B cell (primary cell): ENCODE data around the gene CNTN2. TPM values are rescaled to one million over a fixed set of nuclear protein-coding genes. Genes with fewer than 3 reads are reported as not detected.

Experiments
- ATAC-seq: fragments of 200-7000 bp; cut with Tn5 transposase; one replicate; pipeline ENCODE4 v1.10.0; 2021; ENCODE audit warnings: low read depth, mild to moderate bottlenecking, moderate number of reproducible peaks, moderate library complexity
- CTCF ChIA-PET: fragments of 350-600 bp; sonication (Branson Sonifier 250); formaldehyde crosslinking; loops from one replicate; lab custom pipeline; 2021; ENCODE audit warnings: antibody characterized with exemption, inconsistent platforms; lab: Charles Lee
- POLR2A ChIA-PET: fragments of 350-600 bp; sonication (Branson Sonifier 250); formaldehyde crosslinking; loops from one replicate; lab custom pipeline; 2021; ENCODE audit warnings: antibody characterized with exemption; lab: Charles Lee
- DNase-seq: peaks from one replicate; pipeline ENCODE4 v3.0.0; 2013
- H2AFZ ChIP-seq: 2 replicates; pipeline ENCODE4 v1.6.1; 2012; ENCODE audit warnings: mild to moderate bottlenecking, low read depth, low read length; ENCODE audit not compliant: insufficient read depth, poor library complexity, severe bottlenecking
- H3K27ac ChIP-seq, 2 donors: 1 replicate in 1 of 2; 2 replicates in 1 of 2; pipeline ENCODE4 v1.5.1; 2012 to 2013; ENCODE audit warnings: low read length in 2 of 2, mild to moderate bottlenecking in 2 of 2, moderate library complexity in 1 of 2
- H3K27me3 ChIP-seq, 4 experiments: fragments of 200-600 bp in 1 of 4; sonication (generic) in 1 of 4; replicated peaks in 1 of 4; 1 replicate in 2 of 4; 2 replicates in 2 of 4; pipeline versions ENCODE4 v1.6.1 to v1.7.0; 2013 to 2016; ENCODE audit warnings: low read length in 3 of 4, mild to moderate bottlenecking in 2 of 4, mixed read lengths in 1 of 4, moderate library complexity in 1 of 4; ENCODE audit not compliant: insufficient read depth in 4 of 4, control insufficient read depth in 3 of 4; ENCODE audit errors: control extremely low read depth in 1 of 4
- H3K36me3 ChIP-seq, 2 experiments: replicated peaks in 1 of 2; 1 replicate in 1 of 2; 2 replicates in 1 of 2; pipeline versions ENCODE4 v1.6.1 to v1.7.1; 2013; ENCODE audit warnings: low read length in 1 of 2; ENCODE audit not compliant: insufficient read depth in 2 of 2, control insufficient read depth in 1 of 2; ENCODE audit errors: control extremely low read depth in 1 of 2, extremely low read depth in 1 of 2
- H3K4me1 ChIP-seq, 2 donors: fragments of 200-600 bp in 1 of 2; sonication (generic) in 1 of 2; 1 replicate in 1 of 2; 2 replicates in 1 of 2; pipeline versions ENCODE4 v1.5.1 to v1.6.1; 2013 to 2017; ENCODE audit warnings: low read length in 2 of 2; ENCODE audit not compliant: control insufficient read depth in 2 of 2, insufficient read depth in 2 of 2
- H3K4me2 ChIP-seq: replicated peaks from 2 replicates; pipeline ENCODE3; 2012; ENCODE audit warnings: mild to moderate bottlenecking, low read depth, low read length; ENCODE audit not compliant: poor library complexity, severe bottlenecking
- H3K4me3 ChIP-seq, 5 experiments: fragments of 200-600 bp in 1 of 5; sonication (generic) in 1 of 5; 1 replicate in 3 of 5; 2 replicates in 2 of 5; pipeline versions ENCODE4 v1.5.1 to v1.7.0; 2011 to 2016; ENCODE audit warnings: low read length in 4 of 5, mild to moderate bottlenecking in 4 of 5, low read depth in 2 of 5, control low read depth in 1 of 5, moderate library complexity in 1 of 5; ENCODE audit not compliant: insufficient read depth in 1 of 5; ENCODE audit errors: control extremely low read depth in 1 of 5, extremely low read depth in 1 of 5
- H3K79me2 ChIP-seq: fragments of 200-600 bp; sonication (generic); one replicate; pipeline ENCODE4 v1.6.0; 2016; ENCODE audit warnings: low read length; ENCODE audit not compliant: control insufficient read depth, insufficient read depth
- H3K9ac ChIP-seq: fragments of 200-600 bp; sonication (generic); 2 replicates; pipeline ENCODE4 v1.6.1; 2017; ENCODE audit warnings: mild to moderate bottlenecking, low read length, moderate library complexity
- H3K9me3 ChIP-seq, 3 donors: one replicate each; pipeline versions ENCODE4 v1.6.1 to v1.7.1; 2013; ENCODE audit warnings: low read length in 2 of 3; ENCODE audit not compliant: control insufficient read depth in 2 of 3, insufficient read depth in 1 of 3; ENCODE audit errors: control extremely low read depth in 1 of 3
- H4K20me1 ChIP-seq: 2 replicates; pipeline ENCODE4 v1.6.0; 2012; ENCODE audit warnings: mild to moderate bottlenecking, low read length; ENCODE audit not compliant: insufficient read depth, control insufficient read depth, poor library complexity, severe bottlenecking
- H3K27ac Mint-ChIP-seq: one replicate; pipeline ENCODE4 v1.8.0; 2021; ENCODE audit warnings: mixed read lengths
- H3K27me3 Mint-ChIP-seq: one replicate; pipeline ENCODE4 v1.8.0; 2021; ENCODE audit warnings: mixed read lengths
- H3K4me1 Mint-ChIP-seq: one replicate; pipeline ENCODE4 v1.8.0; 2021; ENCODE audit warnings: mixed read lengths
- H3K4me3 Mint-ChIP-seq: one replicate; pipeline ENCODE4 v1.8.0; 2021; ENCODE audit warnings: mixed read lengths
- H3K9me3 Mint-ChIP-seq: one replicate; pipeline ENCODE4 v1.8.0; 2022; ENCODE audit warnings: mixed read lengths; ENCODE audit not compliant: insufficient read depth
- CTCF ChIP-seq: fragments of 200-600 bp; IDR thresholded peaks from one replicate; pipeline ENCODE4 v1.8.0; 2022; ENCODE audit warnings: antibody characterized with exemption, mild to moderate bottlenecking
- EZH2 ChIP-seq: IDR thresholded peaks from 2 replicates; pipeline ENCODE4 v1.6.1; 2012; ENCODE audit warnings: borderline replicate concordance, low read depth, mild to moderate bottlenecking, moderate library complexity, low read length; ENCODE audit not compliant: insufficient read depth, poor library complexity, severe bottlenecking
- WGBS: methylation state at CpG from one replicate; pipeline ENCODE4 v1.1.5; 2013; ENCODE audit warnings: missing lambda C conversion rate; ENCODE audit not compliant: insufficient coverage; 5-methylcytosine and 5-hydroxymethylcytosine counted together
- intact Hi-C: fragments of 100-400 bp; cut with micrococcal nuclease; formaldehyde crosslinking; loops from one replicate; pipeline ENCODE4 v1.10.0; 2022
- polyA plus RNA-seq: library from polyadenylated mRNA; depleted of rRNA; stranded (reverse); fragments of >200 nt; gene quantifications from 2 replicates; pipeline ENCODE4 v1.2.3, GENCODE V29; 2012
- total RNA-seq, 2 donors: library from RNA; stranded (reverse); fragments of 120-200 nt in 1 of 2; gene quantifications; 1 replicate in 1 of 2; 2 replicates in 1 of 2; pipeline versions ENCODE4 v1.2.3 to v1.2.4, GENCODE V29; 2013 to 2022

Gene CNTN2
- total and polyA plus RNA-seq, 2 donors (not counting 1 experiment from before 2014, with no cell fraction given), result not detected

- H3K27ac ChIP-seq, result no peak overlapping the region
- H4K20me1 ChIP-seq, result no peaks in the 10 kb centered on the region
- ChIA-PET POLR2A (no interaction called here), CTCF (interaction anchor here (2.8 kb wide), 1 partner anchor 64 kb away, joined by 6 read pairs; no protein-coding TSS in a partner anchor)
- no peak overlapping the region for H3K4me3 ChIP-seq
- H2AFZ ChIP-seq, result no peak overlapping the region
- H3K27me3 ChIP-seq, result peaks cover 0 to 2% (median 0%) of the 10 kb centered on the region in 4 experiments
- H3K4me3 Mint-ChIP-seq, result no peak overlapping the region
- 79% methylated on average over 15 of the region's 16 CpGs for WGBS
- H3K9me3 ChIP-seq, result no peaks in the 10 kb centered on the region
- no peak for DNase-seq
- no peak for ATAC-seq
- peaks cover 11% of the 10 kb centered on the region for H3K27me3 Mint-ChIP-seq
- H3K4me2 ChIP-seq, result no peak overlapping the region
- no peak overlapping the region for H3K9ac ChIP-seq
- H3K9me3 Mint-ChIP-seq, result no peaks in the 10 kb centered on the region
- peaks cover 2 to 3% of the 10 kb centered on the region in 2 donors for H3K4me1 ChIP-seq
- no peak overlapping the region for H3K27ac Mint-ChIP-seq
- no peaks in the 10 kb centered on the region for H3K36me3 ChIP-seq
- TF ChIP-seq CTCF (no peak), EZH2 (no peak)
- intact Hi-C loops, result no loop called here
- H3K4me1 Mint-ChIP-seq, result peaks cover 8% of the 10 kb centered on the region
- no peaks in the 10 kb centered on the region for H3K79me2 ChIP-seq
These were observed 45.2 kb upstream of the CNTN2 start for GRCh38 chr1:204997591-204998355.

- no peaks in the 10 kb centered on the region for H3K9me3 Mint-ChIP-seq
- no peak overlapping the region for H3K4me3 Mint-ChIP-seq
- intact Hi-C loops, result no loop called here
- CTCF ChIA-PET, result interaction anchor here (1.8 kb wide), 1 partner anchor 60 kb away, joined by 5 read pairs; no protein-coding TSS in a partner anchor
- Histone ChIP-seq H3K9ac (no peak overlapping the region), H2AFZ (no peak overlapping the region), H3K27ac (no peak overlapping the region), H3K4me3 (no peak overlapping the region), H3K4me2 (no peak overlapping the region), H3K36me3 (no peaks in the 10 kb centered on the region), H4K20me1 (no peaks in the 10 kb centered on the region), H3K4me1 (no peaks in the 10 kb centered on the region), H3K27me3 (peaks cover 0 to 2% (median 0%) of the 10 kb centered on the region in 4 experiments), H3K9me3 (no peaks in the 10 kb centered on the region), H3K79me2 (no peaks in the 10 kb centered on the region)
- POLR2A ChIA-PET, result no interaction called here
- no peak overlapping the region for H3K27ac Mint-ChIP-seq
- TF ChIP-seq EZH2, result no peak
- TF ChIP-seq CTCF, result no peak
- DNase-seq, result no peak
- ATAC-seq, result no peak
- WGBS, result 97% methylated on average over 12 of the region's 14 CpGs
- H3K27me3 Mint-ChIP-seq, result peaks cover 34% of the 10 kb centered on the region
- H3K4me1 Mint-ChIP-seq, result no peaks in the 10 kb centered on the region
These were observed 41.9 kb upstream of the CNTN2 start for GRCh38 chr1:205001162-205001561.
